NCI-H1436 (cell line): Measurements from ENCODE around the gene REG1B.
"Not testable (repeated sequence)": the region's sequence is repeated elsewhere in the genome, so short reads cannot be mapped to it uniquely, and the experiment has no call there.

Experiments
- DNase-seq: peaks from one replicate; lab custom pipeline; 2025; lab: John Stamatoyannopoulos, UW

The REG1B gene

DNA sequence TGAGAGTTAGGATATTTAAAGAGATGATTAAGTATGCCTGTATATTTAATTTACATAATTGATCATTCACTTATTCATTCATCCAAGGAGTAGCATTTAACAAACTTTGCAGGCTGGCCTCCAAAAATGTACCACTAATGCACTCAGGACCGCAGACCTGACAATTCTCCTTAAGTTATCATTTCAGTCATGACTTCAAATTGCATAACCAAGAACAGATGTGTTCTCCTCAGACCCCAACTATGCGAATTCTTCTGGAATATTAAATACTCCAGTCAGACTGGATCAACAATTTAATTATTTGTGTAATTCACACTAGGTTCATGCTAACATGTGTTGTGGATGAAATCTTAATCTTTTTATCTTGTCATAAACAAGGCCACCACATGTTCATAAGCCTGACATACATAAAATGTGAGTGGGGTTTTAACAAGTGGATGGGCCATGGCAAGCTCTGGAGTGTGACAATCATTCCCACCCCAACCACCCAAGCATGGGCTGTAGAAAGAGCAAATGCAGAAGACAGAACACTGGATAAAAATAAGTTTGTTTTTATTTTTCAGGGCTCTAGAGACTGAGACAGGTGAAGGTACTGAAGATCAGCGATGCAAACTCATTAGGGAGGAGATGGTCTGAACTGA, 3.2 kb downstream of the REG1B start:
- DNase-seq, result no peak

DNA sequence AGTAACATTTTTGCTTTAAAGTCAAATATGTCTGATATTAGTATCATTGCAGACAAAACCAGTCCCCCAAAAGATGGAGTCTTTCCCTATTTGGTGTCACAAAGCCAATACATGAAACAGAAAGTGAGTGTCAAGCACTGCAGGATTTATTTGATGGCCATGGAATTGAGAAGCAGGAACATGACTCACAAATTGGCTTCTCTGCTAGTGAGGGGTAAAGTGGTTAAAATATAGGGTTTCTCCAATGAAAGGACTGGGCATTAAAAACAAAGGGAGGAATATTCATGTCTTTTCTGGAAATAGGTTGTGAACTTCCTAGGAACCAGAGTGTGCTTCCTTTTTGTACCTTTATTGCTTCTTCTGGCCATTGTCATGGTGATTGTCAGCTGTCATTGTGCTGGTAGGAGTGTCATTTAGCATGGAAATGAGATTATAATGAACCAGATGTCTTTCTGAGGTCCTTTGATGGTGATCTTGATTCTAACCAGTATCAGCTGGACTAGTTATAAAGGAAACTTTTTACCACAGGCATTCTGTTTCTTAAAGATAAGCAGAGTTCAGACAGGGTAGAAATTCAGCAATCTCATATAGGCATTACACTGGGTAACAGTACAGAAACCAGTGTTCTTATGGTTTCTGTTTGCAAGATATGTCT, 4.1 kb downstream of the REG1B start:
- no peak for DNase-seq

DNA sequence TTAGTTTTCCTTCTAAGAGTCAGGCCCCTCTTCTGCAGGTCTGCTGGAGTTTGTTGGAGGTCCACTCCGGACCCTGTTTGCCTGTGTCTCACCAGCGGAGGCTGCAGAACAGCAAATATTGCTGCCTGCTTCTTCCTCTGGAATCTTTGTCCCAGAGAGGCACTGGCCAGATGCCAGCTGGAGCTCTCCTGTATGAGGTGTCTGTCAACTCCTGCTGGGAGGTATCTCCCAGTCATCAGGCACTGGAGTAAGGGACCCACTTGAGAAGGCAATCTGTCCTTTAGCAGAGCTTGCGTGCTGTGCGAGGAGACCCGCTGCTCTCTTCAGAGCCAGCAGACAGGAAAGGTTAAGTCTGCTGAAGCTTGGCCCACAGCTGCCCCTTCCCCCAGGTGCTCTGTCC, 4.8 kb downstream of the REG1B start:
- DNase-seq, result no peak

- DNase-seq, result no peak
Observed at GRCh38 chr2:79071078-79071477, 16.7 kb downstream of the REG1B start.

DNA sequence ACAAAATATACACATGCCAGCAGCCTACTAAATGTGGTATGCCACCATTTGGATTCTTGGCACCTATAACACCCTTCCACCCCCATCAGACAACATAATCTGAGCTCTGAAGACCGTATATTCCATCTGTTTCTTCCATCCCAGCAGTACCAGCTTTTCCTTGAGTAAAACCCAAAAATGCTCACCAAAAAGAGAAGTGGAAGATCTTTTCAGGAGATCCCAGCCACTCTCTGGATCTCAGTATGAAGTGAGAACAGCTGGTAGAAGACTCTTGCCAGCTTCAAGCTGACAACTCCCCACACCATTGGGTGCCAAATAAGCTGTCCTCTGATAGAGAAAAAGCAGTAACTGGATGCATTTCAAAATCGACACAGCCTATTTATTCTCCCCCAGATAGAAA, 22.6 kb downstream of the REG1B start:
- no peak for DNase-seq

DNA sequence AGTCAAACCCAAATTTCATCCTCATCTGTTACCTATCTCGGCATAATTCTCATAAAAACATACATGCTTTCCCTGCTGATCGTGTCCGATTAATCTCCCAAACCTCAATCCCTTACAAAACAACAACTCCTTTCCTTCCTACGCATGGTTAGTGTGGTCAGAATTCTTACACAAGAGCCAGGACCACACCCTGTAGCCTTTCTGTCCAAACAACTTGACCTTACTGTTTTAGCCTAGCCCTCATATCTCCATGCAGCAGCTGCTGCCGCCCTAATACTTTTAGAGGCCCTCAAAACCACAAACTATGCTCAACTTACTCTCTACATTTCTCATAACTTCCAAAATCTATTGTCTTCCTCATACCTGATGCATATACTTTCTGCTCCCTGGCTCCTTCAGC, 33.0 kb downstream of the REG1B start:
- not testable (repeated sequence) for DNase-seq

- not testable (repeated sequence) for DNase-seq
Observed at GRCh38 chr2:79053486-79053885, 34.3 kb downstream of the REG1B start.

DNA sequence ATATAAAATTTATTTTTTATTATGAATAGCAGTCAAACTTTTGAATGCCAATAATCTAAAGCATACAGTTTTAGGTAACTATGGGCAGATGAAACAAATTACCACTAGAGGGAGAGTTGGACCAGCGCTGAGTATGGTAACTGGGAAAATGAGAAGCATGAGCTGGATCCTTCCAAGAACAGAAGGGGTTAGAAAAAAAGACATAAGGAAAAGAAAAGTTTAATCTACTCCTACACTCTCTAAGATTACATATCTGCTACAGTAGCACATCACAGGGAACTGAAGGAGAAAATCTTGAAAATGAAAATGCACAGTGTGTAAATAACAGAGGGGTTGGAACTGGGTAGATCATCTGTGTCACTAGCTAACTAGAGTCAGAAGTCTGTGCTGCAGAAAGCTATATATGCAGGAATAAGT, 46.8 kb downstream of the REG1B start:
- DNase-seq, result no peak

- DNase-seq, result no peak
Observed at GRCh38 chr2:79039944-79040343, 47.8 kb downstream of the REG1B start.
